Peyer's patch (tissue), 4 donors: ENCODE measurements around the gene MEI1. TPM values are rescaled to one million over a fixed set of nuclear protein-coding genes. Genes with fewer than 3 reads are reported as not detected.

Experiments
- DNase-seq, 3 donors: peaks; one replicate each; pipeline ENCODE4 v3.0.0-alpha.2; 2017 to 2019
- H3K27ac ChIP-seq, 4 donors: fragments of 200-600 bp; sonication (generic); one replicate each; pipeline ENCODE4 v1.5.1; 2016 to 2019
- H3K27me3 ChIP-seq, 2 donors: fragments of 200-600 bp; sonication (generic); one replicate each; pipeline ENCODE4 v1.5.1; 2019
- H3K36me3 ChIP-seq, 3 donors: fragments of 200-600 bp; sonication (generic); one replicate each; pipeline ENCODE4 v1.5.1; 2016 to 2019
- H3K4me1 ChIP-seq, 4 donors: fragments of 200-600 bp; sonication (generic); one replicate each; pipeline ENCODE4 v1.5.1; 2016 to 2019
- H3K4me3 ChIP-seq, 4 donors: fragments of 200-600 bp; sonication (generic); 1 replicate in 3 of 4; 2 replicates in 1 of 4; pipeline ENCODE4 v1.5.1; 2016 to 2019; ENCODE audit warnings: mild to moderate bottlenecking in 1 of 4
- H3K9me3 ChIP-seq, 4 donors: fragments of 200-600 bp; sonication (generic); one replicate each; pipeline ENCODE4 v1.5.1; 2016 to 2019; ENCODE audit warnings: mild to moderate bottlenecking in 1 of 4
- CTCF ChIP-seq, 6 experiments: fragments of 450-650 bp in 4 of 6; fragments of 200-600 bp in 2 of 6; sonication (generic) in 1 of 6; IDR thresholded peaks; one replicate each; pipeline ENCODE4 v1.5.1; 2017 to 2019; ENCODE audit warnings: antibody characterized with exemption in 6 of 6, mild to moderate bottlenecking in 3 of 6, moderate library complexity in 1 of 6
- POLR2A ChIP-seq, 2 donors: fragments of 450-650 bp; IDR thresholded peaks; one replicate each; pipeline ENCODE4 v1.5.1; 2017; ENCODE audit warnings: antibody characterized with exemption in 2 of 2, mild to moderate bottlenecking in 2 of 2, moderate library complexity in 2 of 2
- total RNA-seq, 4 donors: library from RNA; depleted of rRNA; stranded (reverse); fragments of >200 nt; gene quantifications; one replicate each; pipeline ENCODE4 v1.1.0, GENCODE V29; 2016

Gene MEI1
- total RNA-seq, 4 donors from 2014 or later: 1.1 to 20.6 (median 11.7) TPM

GRCh38 chr22:41818596-41818995, 119.3 kb downstream of the MEI1 start:
- no peak overlapping the region for H3K4me3 ChIP-seq
- no peak for TF ChIP-seq CTCF (IDR thresholded peaks at IDR 0.05)
- no peak for TF ChIP-seq POLR2A (IDR thresholded peaks at IDR 0.05)
- no peaks in the 10 kb centered on the region for H3K27me3 ChIP-seq
- peaks cover 0 to 11% (median 0%) of the 10 kb centered on the region in 3 donors for H3K36me3 ChIP-seq
- H3K27ac ChIP-seq: no peak overlapping the region
- DNase-seq: peak in 1 of 3 donors; percentile 29
- no peaks in the 10 kb centered on the region for H3K4me1 ChIP-seq
- H3K9me3 ChIP-seq: no peaks in the 10 kb centered on the region

- Histone ChIP-seq H3K27ac (no peak overlapping the region), H3K27me3 (no peaks in the 10 kb centered on the region), H3K36me3 (peaks cover 0 to 9% (median 0%) of the 10 kb centered on the region in 3 donors), H3K4me3 (no peak overlapping the region), H3K4me1 (no peaks in the 10 kb centered on the region), H3K9me3 (no peaks in the 10 kb centered on the region)
- DNase-seq: no peak
- TF ChIP-seq POLR2A (IDR thresholded peaks at IDR 0.05) (no peak), CTCF (IDR thresholded peaks at IDR 0.05) (no peak)
These were observed 120.0 kb downstream of the MEI1 start for GRCh38 chr22:41819257-41819656.

GRCh38 chr22:41820447-41820846, 121.1 kb downstream of the MEI1 start:
- Histone ChIP-seq H3K4me1 (peaks cover 0 to under 1% (median 0%) of the 10 kb centered on the region in 4 donors), H3K27me3 (no peaks in the 10 kb centered on the region), H3K27ac (no peak overlapping the region), H3K9me3 (no peaks in the 10 kb centered on the region), H3K4me3 (no peak overlapping the region), H3K36me3 (peaks cover 0 to 6% (median 0%) of the 10 kb centered on the region in 3 donors)
- DNase-seq: no peak
- TF ChIP-seq CTCF (IDR thresholded peaks at IDR 0.05): no peak
- no peak for TF ChIP-seq POLR2A (IDR thresholded peaks at IDR 0.05)

GRCh38 chr22:41821471-41822316, 122.4 kb downstream of the MEI1 start:
- TF ChIP-seq POLR2A (IDR thresholded peaks at IDR 0.05) (no peak), CTCF (IDR thresholded peaks at IDR 0.05) (no peak)
- DNase-seq: no peak
- Histone ChIP-seq H3K4me3 (no peak overlapping the region), H3K9me3 (no peaks in the 10 kb centered on the region), H3K27ac (no peak overlapping the region), H3K4me1 (peaks cover 0 to 13% (median 1%) of the 10 kb centered on the region in 4 donors), H3K36me3 (peaks cover 0 to 4% (median 0%) of the 10 kb centered on the region in 3 donors), H3K27me3 (no peaks in the 10 kb centered on the region)

GRCh38 chr22:41822317-41823057, 123.2 kb downstream of the MEI1 start:
- H3K36me3 ChIP-seq: peaks cover 0 to 4% (median 0%) of the 10 kb centered on the region in 3 donors
- peak; percentile 49 to 94 (median 78) for TF ChIP-seq CTCF (IDR thresholded peaks at IDR 0.05)
- TF ChIP-seq POLR2A (IDR thresholded peaks at IDR 0.05): no peak
- H3K4me1 ChIP-seq: peaks cover 0 to 21% (median 2%) of the 10 kb centered on the region in 4 donors
- H3K27me3 ChIP-seq: no peaks in the 10 kb centered on the region
- no peak for DNase-seq
- H3K27ac ChIP-seq: no peak overlapping the region
- H3K9me3 ChIP-seq: no peaks in the 10 kb centered on the region
- H3K4me3 ChIP-seq: no peak overlapping the region
